NB4 (cell line): Measurements from ENCODE around the gene LEFTY2.

Experiments used
- DNase-seq: peaks from one replicate; pipeline ENCODE4 v3.0.0; 2010; ENCODE audit warnings: low read depth
- H3K4me3 ChIP-seq: one replicate; pipeline ENCODE4 v1.5.1; 2011; ENCODE audit warnings: mild to moderate bottlenecking, low read depth, low read length, moderate library complexity
- MYC ChIP-seq: IDR thresholded peaks from 2 replicates; pipeline ENCODE4 v1.6.1; 2011; ENCODE audit warnings: low read depth, low read length
- POLR2A ChIP-seq: IDR thresholded peaks from 2 replicates; pipeline ENCODE4 v1.6.1; 2011; ENCODE audit warnings: mild to moderate bottlenecking; ENCODE audit not compliant: insufficient read length; ENCODE audit errors: extremely low read depth
- TF ChIP-seq, protein P1 (sequence below): IDR thresholded peaks from one replicate; pipeline ENCODE4 v1.5.1; 2012; ENCODE audit warnings: low read depth, low read length
- TF ChIP-seq, protein P2 (sequence below): IDR thresholded peaks from 2 replicates; pipeline ENCODE4 v1.6.1; 2011; ENCODE audit warnings: low read depth, low read length

Gene LEFTY2

DNA sequence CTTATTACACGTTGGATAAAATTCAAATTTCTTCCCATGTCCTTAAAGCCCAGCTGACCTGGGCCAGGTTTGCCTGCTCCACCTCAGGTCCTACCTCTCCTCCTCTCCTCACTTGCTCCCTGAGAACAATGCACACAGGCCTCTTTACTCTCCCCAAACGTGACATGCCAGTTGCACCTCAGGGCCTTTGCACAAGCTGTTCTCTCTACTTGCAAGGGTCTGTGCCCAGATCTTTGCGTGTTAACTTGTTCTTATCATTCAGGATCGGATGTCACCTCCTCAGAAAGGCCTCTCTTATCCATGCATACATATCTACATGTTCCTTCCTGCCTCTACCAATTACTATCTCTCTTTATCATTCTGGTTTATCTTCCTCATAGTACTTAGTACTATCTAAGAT lies 37.4 kb downstream of the LEFTY2 start:
- no peak overlapping the region for H3K4me3 ChIP-seq
- no peak for DNase-seq
- TF ChIP-seq MYC = no peak
- TF ChIP-seq, protein P1, sequence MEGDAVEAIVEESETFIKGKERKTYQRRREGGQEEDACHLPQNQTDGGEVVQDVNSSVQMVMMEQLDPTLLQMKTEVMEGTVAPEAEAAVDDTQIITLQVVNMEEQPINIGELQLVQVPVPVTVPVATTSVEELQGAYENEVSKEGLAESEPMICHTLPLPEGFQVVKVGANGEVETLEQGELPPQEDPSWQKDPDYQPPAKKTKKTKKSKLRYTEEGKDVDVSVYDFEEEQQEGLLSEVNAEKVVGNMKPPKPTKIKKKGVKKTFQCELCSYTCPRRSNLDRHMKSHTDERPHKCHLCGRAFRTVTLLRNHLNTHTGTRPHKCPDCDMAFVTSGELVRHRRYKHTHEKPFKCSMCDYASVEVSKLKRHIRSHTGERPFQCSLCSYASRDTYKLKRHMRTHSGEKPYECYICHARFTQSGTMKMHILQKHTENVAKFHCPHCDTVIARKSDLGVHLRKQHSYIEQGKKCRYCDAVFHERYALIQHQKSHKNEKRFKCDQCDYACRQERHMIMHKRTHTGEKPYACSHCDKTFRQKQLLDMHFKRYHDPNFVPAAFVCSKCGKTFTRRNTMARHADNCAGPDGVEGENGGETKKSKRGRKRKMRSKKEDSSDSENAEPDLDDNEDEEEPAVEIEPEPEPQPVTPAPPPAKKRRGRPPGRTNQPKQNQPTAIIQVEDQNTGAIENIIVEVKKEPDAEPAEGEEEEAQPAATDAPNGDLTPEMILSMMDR = no peak

DNA sequence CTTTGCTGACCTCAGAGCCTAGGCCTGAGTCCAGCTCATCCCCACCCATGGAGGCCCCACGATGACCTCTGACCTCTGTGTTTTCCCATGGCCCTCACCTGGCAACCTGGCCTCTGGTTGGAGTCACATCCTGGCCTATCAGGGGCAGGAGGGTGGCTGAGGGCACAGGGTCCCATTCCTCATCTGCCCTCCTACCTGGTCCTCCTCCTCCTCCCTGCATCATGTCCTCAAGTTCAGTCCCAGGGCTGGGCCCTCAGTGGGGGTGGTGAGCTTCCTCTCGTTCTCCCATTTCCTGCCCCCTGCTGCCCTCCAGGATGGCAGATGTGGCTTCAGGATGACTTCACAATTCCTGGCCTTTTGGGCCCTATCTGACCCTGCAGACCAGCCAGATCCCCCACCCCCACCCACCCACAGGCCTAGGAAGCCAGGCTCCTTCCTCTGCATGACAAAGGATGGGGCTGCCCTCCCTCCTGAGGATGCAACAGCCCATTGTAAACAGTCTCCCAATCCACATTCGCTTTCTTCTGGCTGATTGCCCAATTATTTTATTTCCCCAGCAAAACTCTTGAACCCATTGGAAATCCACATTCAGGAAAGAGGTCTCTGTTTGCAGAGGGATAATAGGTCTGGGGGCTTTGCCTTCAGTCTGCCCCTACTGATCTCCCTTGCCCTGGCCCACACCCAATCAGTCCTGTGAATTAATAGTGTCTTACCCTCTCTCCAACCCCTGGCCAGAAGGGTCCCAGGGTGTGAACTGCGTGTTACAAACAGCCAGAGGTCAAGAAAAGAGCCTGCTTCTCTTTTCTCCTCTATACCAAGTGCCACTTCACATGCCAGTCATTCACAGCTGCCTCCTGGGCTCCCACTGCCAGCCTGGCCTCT lies 41.7 kb downstream of the LEFTY2 start:
- H3K4me3 ChIP-seq = no peak overlapping the region
- no peak for DNase-seq
- no peak for TF ChIP-seq MYC

GRCh38 chr1:225897595-225898514 lies 43.2 kb downstream of the LEFTY2 start:
- no peak for DNase-seq
- no peak overlapping the region for H3K4me3 ChIP-seq
- TF ChIP-seq, protein P1 = no peak
- TF ChIP-seq, protein P2, sequence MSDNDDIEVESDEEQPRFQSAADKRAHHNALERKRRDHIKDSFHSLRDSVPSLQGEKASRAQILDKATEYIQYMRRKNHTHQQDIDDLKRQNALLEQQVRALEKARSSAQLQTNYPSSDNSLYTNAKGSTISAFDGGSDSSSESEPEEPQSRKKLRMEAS = no peak
- TF ChIP-seq POLR2A = no peak
- no peak for TF ChIP-seq MYC

DNA sequence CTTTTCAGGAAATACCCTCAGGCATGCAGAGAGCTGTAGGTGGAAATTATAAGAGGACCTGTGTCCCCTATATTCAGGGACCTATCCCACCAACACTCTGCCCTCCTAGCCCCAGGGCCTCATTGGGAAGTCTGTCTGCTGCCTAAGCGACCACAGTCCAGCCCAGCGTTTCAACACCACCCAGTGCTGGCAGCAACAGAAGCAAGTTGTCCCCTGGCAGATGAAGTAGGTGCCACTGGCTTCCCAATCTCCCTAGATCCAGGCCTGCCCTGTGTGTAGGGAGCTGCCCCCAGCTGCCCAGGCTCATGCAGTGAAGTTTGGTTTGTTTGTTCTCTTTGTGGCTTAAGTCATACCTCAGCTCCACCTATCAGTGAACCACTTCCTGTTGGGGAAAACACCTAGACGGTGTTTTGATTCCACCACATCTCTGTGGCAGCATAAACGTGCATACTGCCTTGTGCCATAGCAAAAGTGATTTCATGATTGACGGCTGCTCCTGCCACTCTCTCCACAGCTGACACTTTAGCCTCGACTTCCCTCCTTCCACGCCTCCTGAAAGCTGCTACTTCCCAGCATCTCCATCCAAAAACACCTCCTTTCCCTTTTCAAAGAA lies 44.0 kb downstream of the LEFTY2 start:
- no peak for DNase-seq
- H3K4me3 ChIP-seq = no peak overlapping the region
- no peak for TF ChIP-seq MYC
- TF ChIP-seq, protein P1 = no peak
- TF ChIP-seq, protein P2 = no peak
- no peak for TF ChIP-seq POLR2A

GRCh38 chr1:225896494-225896893 lies 44.5 kb downstream of the LEFTY2 start:
- TF ChIP-seq, protein P1 = no peak
- TF ChIP-seq POLR2A (no peak), MYC (no peak)
- TF ChIP-seq, protein P2 = no peak
- no peak overlapping the region for H3K4me3 ChIP-seq
- no peak for DNase-seq

GRCh38 chr1:225892307-225892706 lies 48.7 kb downstream of the LEFTY2 start:
- TF ChIP-seq, protein P2 = no peak
- TF ChIP-seq POLR2A (no peak), MYC (no peak)
- TF ChIP-seq, protein P1 = no peak
- no peak for DNase-seq

More at GRCh38 chr1:225892307-225892706, 48.7 kb downstream of the LEFTY2 start:
- no peak overlapping the region for H3K4me3 ChIP-seq
